ENCODE data around the gene FAM219A. TPM values are rescaled to one million over a fixed set of nuclear protein-coding genes. Genes with fewer than 3 reads are reported as not detected.

The FAM219A gene
- total RNA-seq, 1 experiment from 2014 or later = 63.3 TPM

- intact Hi-C loops (cut with micrococcal nuclease; ENCODE audit: unreplicated experiment) = no loop called here
- H3K27ac ChIP-seq (ENCODE audit: low read depth, low read length, poor library complexity, severe bottlenecking) = no peak overlapping the region
- no peak overlapping the region for H3K4me3 ChIP-seq (ENCODE audit: low read depth, low read length, poor library complexity, severe bottlenecking)
- BruUV-seq (replicated peaks) = no TSS peak
- ChIA-PET POLR2A (ENCODE audit: low non-redundant PET) (no interaction called here), CTCF (no interaction called here)
- no peaks in the 10 kb centered on the region for H3K9me3 ChIP-seq (ENCODE audit: low read depth, low read length, poor library complexity, severe bottlenecking)
- TF ChIP-seq EZH2 (IDR thresholded peaks at IDR 0.05; ENCODE audit: borderline replicate concordance, low read depth, low read length, poor library complexity, severe bottlenecking) (no peak), CTCF (conservative IDR thresholded peaks at IDR 0.05; ENCODE audit: low read depth, low read length) (no peak)
- peaks cover 19% of the 10 kb centered on the region for H3K4me1 ChIP-seq (ENCODE audit: insufficient read depth, low read length, poor library complexity, severe bottlenecking)
- no peaks in the 10 kb centered on the region for H3K36me3 ChIP-seq (ENCODE audit: insufficient read depth, low read length, poor library complexity, severe bottlenecking)
- no peaks in the 10 kb centered on the region for H3K27me3 ChIP-seq (replicated peaks; ENCODE audit: insufficient read depth, low read depth, low read length, poor library complexity)
- DNase-seq (ENCODE audit: low spot score) = no peak
Observed at GRCh38 chr9:34374339-34374738, 84.0 kb downstream of the FAM219A start.

GRCh38 chr9:34373749-34374148 is 84.6 kb downstream of the FAM219A start:
- Histone ChIP-seq H3K36me3 (ENCODE audit: insufficient read depth, low read length, poor library complexity, severe bottlenecking) (no peaks in the 10 kb centered on the region), H3K4me3 (ENCODE audit: low read depth, low read length, poor library complexity, severe bottlenecking) (no peak overlapping the region), H3K27ac (ENCODE audit: low read depth, low read length, poor library complexity, severe bottlenecking) (no peak overlapping the region), H3K4me1 (ENCODE audit: insufficient read depth, low read length, poor library complexity, severe bottlenecking) (peaks cover 19% of the 10 kb centered on the region), H3K9me3 (ENCODE audit: low read depth, low read length, poor library complexity, severe bottlenecking) (no peaks in the 10 kb centered on the region), H3K27me3 (replicated peaks; ENCODE audit: insufficient read depth, low read depth, low read length, poor library complexity) (no peaks in the 10 kb centered on the region)
- DNase-seq (ENCODE audit: low spot score) = no peak
- POLR2A ChIA-PET (ENCODE audit: low non-redundant PET) = no interaction called here
- BruUV-seq (replicated peaks) = no TSS peak
- intact Hi-C loops (cut with micrococcal nuclease; ENCODE audit: unreplicated experiment) = no loop called here
- CTCF ChIA-PET = no interaction called here
- TF ChIP-seq EZH2 (IDR thresholded peaks at IDR 0.05; ENCODE audit: borderline replicate concordance, low read depth, low read length, poor library complexity, severe bottlenecking) (no peak), CTCF (conservative IDR thresholded peaks at IDR 0.05; ENCODE audit: low read depth, low read length) (no peak)

- intact Hi-C loops (cut with micrococcal nuclease; ENCODE audit: unreplicated experiment) = no loop called here
- BruUV-seq (replicated peaks) = no TSS peak
- Histone ChIP-seq H3K9me3 (ENCODE audit: low read depth, low read length, poor library complexity, severe bottlenecking) (no peaks in the 10 kb centered on the region), H3K4me3 (ENCODE audit: low read depth, low read length, poor library complexity, severe bottlenecking) (no peak overlapping the region), H3K27ac (ENCODE audit: low read depth, low read length, poor library complexity, severe bottlenecking) (no peak overlapping the region), H3K4me1 (ENCODE audit: insufficient read depth, low read length, poor library complexity, severe bottlenecking) (peaks cover 19% of the 10 kb centered on the region), H3K36me3 (ENCODE audit: insufficient read depth, low read length, poor library complexity, severe bottlenecking) (no peaks in the 10 kb centered on the region), H3K27me3 (replicated peaks; ENCODE audit: insufficient read depth, low read depth, low read length, poor library complexity) (no peaks in the 10 kb centered on the region)
- TF ChIP-seq EZH2 (IDR thresholded peaks at IDR 0.05; ENCODE audit: borderline replicate concordance, low read depth, low read length, poor library complexity, severe bottlenecking) (no peak), CTCF (conservative IDR thresholded peaks at IDR 0.05; ENCODE audit: low read depth, low read length) (no peak)
- no peak for DNase-seq (ENCODE audit: low spot score)
- CTCF ChIA-PET = no interaction called here
- POLR2A ChIA-PET (ENCODE audit: low non-redundant PET) = no interaction called here
Observed at GRCh38 chr9:34372467-34373011, 85.8 kb downstream of the FAM219A start.
